Natural killer cell (primary cell): ENCODE results near the gene LHFPL2. TPM values are rescaled to one million over a fixed set of nuclear protein-coding genes. Genes with fewer than 3 reads are reported as not detected.

Source experiments
- ATAC-seq, 3 donors: fragments of 150-1000 bp in 2 of 3; fragments of 200-7000 bp in 1 of 3; cut with Tn5 transposase; 1 replicate in 1 of 3; 2 replicates in 2 of 3; pipeline ENCODE4 v1.10.0; 2021; ENCODE audit warnings: mild to moderate bottlenecking in 2 of 3, moderate library complexity in 2 of 3
- DNase-seq, 2 donors: peaks; one replicate each; pipeline versions ENCODE4 v3.0.0 to v3.0.0-alpha.2; 2013 to 2021; ENCODE audit warnings: mixed read lengths in 1 of 2
- H3K27ac ChIP-seq: one replicate; pipeline ENCODE4 v1.5.1; 2013; ENCODE audit warnings: mild to moderate bottlenecking, low read length
- H3K27me3 ChIP-seq: one replicate; pipeline ENCODE4 v1.6.1; 2013; ENCODE audit warnings: low read length; ENCODE audit not compliant: control insufficient read depth, insufficient read depth
- H3K36me3 ChIP-seq: one replicate; pipeline ENCODE4 v1.6.1; 2013; ENCODE audit warnings: low read length; ENCODE audit not compliant: control insufficient read depth, insufficient read depth
- H3K4me1 ChIP-seq: one replicate; pipeline ENCODE4 v1.6.1; 2013; ENCODE audit warnings: low read length; ENCODE audit not compliant: control insufficient read depth, insufficient read depth
- H3K4me3 ChIP-seq: one replicate; pipeline ENCODE4 v1.5.1; 2013; ENCODE audit warnings: low read length
- H3K9me3 ChIP-seq: one replicate; pipeline ENCODE4 v1.6.1; 2013; ENCODE audit warnings: low read length; ENCODE audit not compliant: control insufficient read depth, insufficient read depth
- H3K27ac Mint-ChIP-seq, 2 donors: one replicate each; pipeline ENCODE4 v1.8.0; 2022; ENCODE audit warnings: mild to moderate bottlenecking in 2 of 2, mixed read lengths in 2 of 2, moderate library complexity in 1 of 2
- H3K27me3 Mint-ChIP-seq, 2 donors: one replicate each; pipeline ENCODE4 v1.8.0; 2022; ENCODE audit warnings: low read depth in 2 of 2, mixed read lengths in 2 of 2
- H3K36me3 Mint-ChIP-seq: one replicate; pipeline ENCODE4 v1.8.0; 2022; ENCODE audit warnings: mixed read lengths
- H3K4me1 Mint-ChIP-seq, 2 donors: one replicate each; pipeline ENCODE4 v1.8.0; 2022; ENCODE audit warnings: mixed read lengths in 2 of 2
- H3K4me3 Mint-ChIP-seq: one replicate; pipeline ENCODE4 v1.8.0; 2022; ENCODE audit warnings: mild to moderate bottlenecking, moderate library complexity, mixed read lengths
- H3K9me3 Mint-ChIP-seq, 2 donors: one replicate each; pipeline ENCODE4 v1.8.0; 2022; ENCODE audit warnings: mixed read lengths in 2 of 2
- CTCF ChIP-seq: fragments of 200-600 bp; IDR thresholded peaks from one replicate; pipeline ENCODE4 v1.8.0; 2022; ENCODE audit warnings: antibody characterized with exemption
- WGBS: methylation state at CpG from one replicate; pipeline ENCODE4 v1.1.7; 2013; ENCODE audit warnings: missing lambda C conversion rate; ENCODE audit not compliant: insufficient coverage; 5-methylcytosine and 5-hydroxymethylcytosine counted together
- intact Hi-C: fragments of 100-400 bp; cut with micrococcal nuclease; formaldehyde crosslinking; loops from one replicate; pipeline ENCODE4 v1.14.2; 2022
- total RNA-seq, 4 donors: library from RNA; stranded (reverse); fragments of 120-200 nt in 1 of 4; gene quantifications; one replicate each; pipeline versions ENCODE4 v1.2.3 to v1.2.4, GENCODE V29; 2013 to 2022

The LHFPL2 gene
- total RNA-seq, 3 donors from 2014 or later (not counting 1 experiment from before 2014, with no cell fraction given), result 0.85 to 1.9 (median 1.00) TPM

GRCh38 chr5:78628270-78628992 lies 20.1 kb downstream of the LHFPL2 start:
- Mint-ChIP-seq H3K4me1 (no peaks in the 10 kb centered on the region), H3K9me3 (no peaks in the 10 kb centered on the region), H3K27ac (no peak overlapping the region), H3K27me3 (peaks cover 3 to 7% of the 10 kb centered on the region in 2 donors), H3K36me3 (no peaks in the 10 kb centered on the region), H3K4me3 (no peak overlapping the region)
- intact Hi-C loops, result no loop called here
- Histone ChIP-seq H3K27ac (no peak overlapping the region), H3K4me3 (no peak overlapping the region), H3K9me3 (no peaks in the 10 kb centered on the region), H3K27me3 (no peaks in the 10 kb centered on the region), H3K36me3 (no peaks in the 10 kb centered on the region), H3K4me1 (no peaks in the 10 kb centered on the region)
- DNase-seq, result no peak
- 68% methylated on average over 5 of the region's 5 CpGs for WGBS
- no peak for ATAC-seq
- no peak for TF ChIP-seq CTCF

GRCh38 chr5:78627766-78628165 lies 20.8 kb downstream of the LHFPL2 start:
- H3K4me3 ChIP-seq, result no peak overlapping the region
- Mint-ChIP-seq H3K27me3 (peaks cover 3 to 7% of the 10 kb centered on the region in 2 donors), H3K36me3 (no peaks in the 10 kb centered on the region), H3K4me3 (no peak overlapping the region), H3K9me3 (no peaks in the 10 kb centered on the region), H3K4me1 (no peaks in the 10 kb centered on the region), H3K27ac (no peak overlapping the region)
- TF ChIP-seq CTCF, result no peak
- H3K27ac ChIP-seq, result no peak overlapping the region
- WGBS, result 91% methylated on average over 6 of the region's 6 CpGs
- intact Hi-C loops, result no loop called here
- no peaks in the 10 kb centered on the region for H3K4me1 ChIP-seq
- DNase-seq (no peak), ATAC-seq (no peak)
- no peaks in the 10 kb centered on the region for H3K9me3 ChIP-seq
- H3K36me3 ChIP-seq, result no peaks in the 10 kb centered on the region
- no peaks in the 10 kb centered on the region for H3K27me3 ChIP-seq

DNA sequence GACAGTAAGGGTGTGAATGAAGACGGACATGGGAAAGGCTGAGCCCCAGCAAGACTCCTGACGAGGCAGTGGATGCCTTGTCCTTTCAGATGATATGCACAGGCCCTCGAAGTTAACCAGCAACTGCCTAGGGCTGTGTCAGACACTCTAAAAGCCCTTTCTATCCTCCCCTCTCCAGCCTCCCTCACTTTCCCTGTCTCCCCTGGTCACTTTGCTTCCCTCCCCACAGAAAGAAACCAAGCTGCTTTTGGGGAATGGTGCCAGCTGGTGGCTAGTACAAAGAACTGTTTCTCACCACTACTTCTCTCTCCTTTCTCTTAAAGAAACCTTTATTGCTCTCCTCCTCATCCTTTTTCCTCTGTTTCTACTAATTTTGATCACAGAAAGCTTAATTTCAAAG lies 21.4 kb downstream of the LHFPL2 start:
- Histone ChIP-seq H3K36me3 (no peaks in the 10 kb centered on the region), H3K9me3 (no peaks in the 10 kb centered on the region), H3K4me3 (no peak overlapping the region), H3K27ac (no peak overlapping the region), H3K4me1 (no peaks in the 10 kb centered on the region), H3K27me3 (no peaks in the 10 kb centered on the region)
- DNase-seq (no peak), ATAC-seq (no peak)
- no peaks in the 10 kb centered on the region for H3K4me1 Mint-ChIP-seq
- no peaks in the 10 kb centered on the region for H3K9me3 Mint-ChIP-seq
- H3K4me3 Mint-ChIP-seq, result no peak overlapping the region
- intact Hi-C loops, result no loop called here
- no peak overlapping the region for H3K27ac Mint-ChIP-seq
- H3K36me3 Mint-ChIP-seq, result no peaks in the 10 kb centered on the region
- H3K27me3 Mint-ChIP-seq, result peaks cover 3 to 7% of the 10 kb centered on the region in 2 donors
- no peak for TF ChIP-seq CTCF
- 84% methylated on average over 3 of the region's 3 CpGs for WGBS
